Subcutaneous adipose tissue (tissue), 4 donors: Measurements from ENCODE around the gene ATP2A3. TPM values are rescaled to one million over a fixed set of nuclear protein-coding genes. Genes with fewer than 3 reads are reported as not detected.

Experiments
- CTCF ChIP-seq: fragments of 450-650 bp; IDR thresholded peaks from one replicate; pipeline ENCODE4 v1.5.1; 2016; ENCODE audit warnings: low read depth, mild to moderate bottlenecking, control low read depth, antibody characterized with exemption, moderate library complexity
- total RNA-seq, 4 donors: library from RNA; depleted of rRNA; stranded (reverse); fragments of >200 nt; gene quantifications; one replicate each; pipeline ENCODE4 v1.1.0, GENCODE V29; 2016

ATP2A3 gene
- total RNA-seq, 4 donors from 2014 or later: 2.3 to 7.5 (median 3.3) TPM

GRCh38 chr17:3922765-3923164 lies 41.5 kb downstream of the ATP2A3 start:
- no peak for TF ChIP-seq CTCF

- no peak for TF ChIP-seq CTCF
Measured at GRCh38 chr17:3921502-3922319, 42.5 kb downstream of the ATP2A3 start.

- no peak for TF ChIP-seq CTCF
Measured at GRCh38 chr17:3921006-3921405, 43.2 kb downstream of the ATP2A3 start.

GRCh38 chr17:3919123-3919624 lies 45.1 kb downstream of the ATP2A3 start:
- no peak for TF ChIP-seq CTCF

- TF ChIP-seq CTCF: no peak
Measured at GRCh38 chr17:3918372-3919122, 45.7 kb downstream of the ATP2A3 start.

GRCh38 chr17:3917391-3917931 lies 46.8 kb downstream of the ATP2A3 start:
- TF ChIP-seq CTCF: no peak

GRCh38 chr17:3916825-3917224 lies 47.4 kb downstream of the ATP2A3 start:
- no peak for TF ChIP-seq CTCF
